GM03348 (cell line): ENCODE results near the gene INSIG2.
A peak's percentile ranks its signal among the peaks of the same experiment; 100 is the strongest.

ENCODE experiments used
- DNase-seq: peaks from one replicate; pipeline ENCODE4 v3.0.0; 2012; ENCODE audit warnings: low spot score

Gene INSIG2

DNA sequence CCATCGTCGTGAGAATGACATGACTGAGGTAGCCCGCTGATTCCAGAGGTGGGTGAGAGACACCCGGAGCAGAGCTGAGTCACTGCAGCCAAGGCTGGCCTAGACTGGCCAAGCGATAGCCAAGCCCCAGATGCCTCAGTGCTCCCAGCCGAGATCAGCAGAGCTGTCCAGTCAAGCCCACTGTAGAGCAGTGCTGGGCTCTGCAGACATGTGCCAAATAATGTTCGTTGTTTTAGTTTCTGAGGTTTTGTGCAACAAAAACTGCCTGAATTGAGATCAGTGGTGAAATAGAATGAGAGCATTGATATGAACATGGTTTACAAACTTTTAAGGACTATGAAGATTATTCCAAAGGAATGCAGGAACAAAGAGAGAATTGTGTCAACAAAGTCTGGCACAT is 42.1 kb downstream of the INSIG2 start:
- DNase-seq = no peak

DNA sequence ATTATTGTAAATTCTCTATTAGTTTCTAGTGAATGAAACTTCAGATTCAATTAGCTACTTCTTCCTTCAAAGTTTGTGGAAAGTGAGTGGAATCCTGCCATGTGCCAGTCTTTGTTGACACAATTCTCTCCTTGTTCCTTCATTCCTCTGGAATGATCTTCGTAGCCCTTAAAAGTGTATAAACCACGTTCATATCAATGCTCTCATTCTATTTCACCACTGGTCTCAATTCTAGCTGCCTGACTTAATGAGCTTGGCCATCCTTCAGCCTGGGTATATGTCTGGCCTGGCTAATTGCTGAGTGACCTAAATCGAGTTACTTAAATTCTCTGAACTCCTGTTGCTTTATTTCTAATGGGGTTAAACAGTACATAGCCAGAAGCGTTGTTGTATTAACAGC is 43.5 kb downstream of the INSIG2 start:
- DNase-seq = no peak

DNA sequence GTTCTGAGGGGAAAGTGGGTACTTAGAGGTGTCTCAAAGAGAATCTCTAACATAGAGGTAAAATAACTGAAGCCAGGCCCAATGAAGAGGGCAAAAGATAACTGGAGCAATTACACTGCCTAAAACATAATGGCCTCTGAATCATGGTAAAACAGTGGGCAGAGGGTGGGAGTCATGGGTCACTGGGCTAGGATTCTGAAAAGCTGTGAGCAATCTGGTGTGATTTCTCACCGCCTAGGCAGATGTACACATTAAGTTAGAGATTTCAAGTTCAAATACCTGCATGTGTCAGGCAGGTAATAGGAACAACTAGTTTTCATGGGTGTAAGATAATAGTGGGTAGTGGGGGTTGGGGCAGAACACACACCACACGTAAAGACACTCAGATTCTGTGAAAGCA is 45.6 kb downstream of the INSIG2 start:
- no peak for DNase-seq

DNA sequence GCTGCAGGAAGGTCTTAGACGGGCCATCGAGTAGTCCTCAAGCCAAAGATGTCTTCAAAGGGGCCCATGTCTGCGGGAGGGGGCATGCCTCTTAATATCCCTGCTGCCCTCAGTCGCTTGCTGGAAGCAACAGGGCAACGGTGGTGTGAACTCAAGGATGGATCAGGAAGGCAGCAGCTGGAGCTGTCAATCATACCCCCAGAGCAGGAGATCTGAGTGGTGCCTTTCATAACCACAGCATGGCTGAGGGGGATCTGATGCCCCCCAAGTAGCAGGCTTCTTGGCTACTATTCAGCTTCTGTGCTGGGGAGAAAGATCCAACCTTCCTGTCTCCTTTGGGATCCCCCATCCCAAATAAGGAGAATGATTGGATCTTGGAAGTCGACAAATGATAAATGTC is 46.4 kb downstream of the INSIG2 start:
- no peak for DNase-seq

DNA sequence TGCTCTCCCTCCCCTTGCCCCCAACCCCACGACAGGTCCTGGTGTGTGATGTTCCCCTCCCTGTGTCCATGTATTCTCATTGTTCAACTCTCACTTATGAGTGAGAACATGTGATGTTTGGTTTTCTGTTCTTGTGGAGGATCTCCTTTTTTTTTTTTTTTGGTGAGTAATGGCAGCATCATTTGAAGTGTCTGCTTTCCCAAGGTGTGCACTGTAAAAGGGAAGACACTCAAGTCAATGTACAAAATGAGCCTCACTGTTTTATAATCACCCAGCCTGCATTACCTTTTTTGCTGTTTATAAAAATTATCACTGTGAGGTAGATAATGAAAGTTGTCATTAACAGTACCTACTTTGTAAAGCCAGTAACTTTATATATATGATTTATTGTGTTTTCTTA is 56.9 kb downstream of the INSIG2 start:
- DNase-seq = no peak

DNA sequence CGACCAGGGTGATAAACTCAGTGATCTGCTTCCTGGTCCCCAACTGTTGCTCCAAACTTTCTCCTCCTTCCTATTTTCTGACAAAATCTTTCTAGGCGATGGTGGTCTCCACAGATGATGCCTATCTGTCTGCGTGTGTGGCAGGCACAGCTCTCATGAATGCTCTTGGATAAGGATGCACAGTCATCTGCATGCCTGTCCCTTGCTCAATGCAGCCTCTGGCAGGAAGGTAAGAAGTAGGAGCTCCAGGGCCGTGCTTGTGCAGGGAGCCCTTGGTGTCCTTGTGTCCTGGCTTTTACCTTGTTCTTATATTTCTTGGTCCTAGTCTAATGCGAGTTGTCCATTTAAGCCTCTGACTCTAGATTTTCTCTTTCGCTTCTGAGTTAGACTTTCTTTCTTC is 57.5 kb downstream of the INSIG2 start:
- no peak for DNase-seq

DNA sequence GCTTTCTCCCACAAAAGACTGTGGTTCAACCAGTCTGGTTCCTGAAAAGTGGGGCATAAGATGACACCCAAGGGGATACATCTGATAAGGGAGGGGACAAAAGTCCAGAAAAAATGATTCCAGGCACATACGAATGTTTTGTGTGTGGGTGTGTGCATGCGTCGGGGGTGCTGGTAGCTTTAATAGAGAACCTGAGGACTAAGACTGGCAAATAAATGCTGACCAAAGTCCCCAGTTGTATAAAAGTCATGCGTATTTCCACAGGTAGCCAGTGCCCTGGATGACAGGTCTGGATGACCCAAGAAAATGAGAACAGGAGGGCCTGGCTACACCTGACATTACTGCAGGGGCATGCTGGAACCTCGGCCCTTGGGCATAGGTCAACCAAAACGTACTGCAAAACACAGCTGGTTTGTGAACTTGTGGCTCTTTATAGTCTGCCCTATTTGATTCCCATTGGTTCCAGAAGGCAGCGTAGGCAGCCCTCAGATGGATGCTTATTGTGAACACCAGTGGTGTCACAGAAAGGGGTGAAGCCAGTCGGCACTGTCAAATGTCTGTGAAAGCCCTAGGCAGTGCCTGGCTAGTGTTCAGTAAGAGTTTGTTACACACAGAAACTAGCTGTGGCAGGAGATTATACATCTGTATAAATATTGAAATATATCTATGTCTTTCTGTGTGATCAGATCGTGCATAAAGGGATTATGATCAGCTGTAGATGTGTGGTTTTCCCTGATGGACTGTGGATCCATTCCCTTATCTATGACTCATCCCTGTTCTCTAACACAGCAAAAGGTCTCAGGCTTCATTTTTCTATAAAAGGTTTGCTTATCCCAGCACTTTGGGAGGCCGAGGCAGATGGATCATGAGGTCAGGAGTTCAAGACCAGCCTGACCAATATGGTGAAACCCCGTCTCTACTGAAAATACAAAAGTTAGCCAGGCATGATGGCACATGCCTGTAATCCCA is 58.3 kb downstream of the INSIG2 start:
- no peak for DNase-seq

DNA sequence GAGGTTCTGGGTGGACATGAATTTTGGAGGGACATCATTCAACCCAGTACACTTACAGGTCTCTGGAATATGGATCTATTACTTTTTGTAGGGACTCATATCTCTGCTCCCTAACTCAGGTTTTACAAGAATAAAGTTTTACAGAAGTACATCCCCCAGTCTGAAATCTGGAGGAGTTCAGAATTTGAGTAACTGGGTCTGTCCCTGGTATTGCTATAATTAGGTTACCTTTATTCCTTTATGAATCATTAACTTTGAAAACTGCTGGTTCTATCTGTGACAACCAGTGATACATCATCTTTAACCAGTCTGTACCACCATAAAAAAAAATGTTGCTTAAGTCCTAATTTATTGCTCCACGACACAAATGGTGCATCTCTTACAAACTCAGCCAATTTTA is 59.9 kb downstream of the INSIG2 start:
- DNase-seq = no peak

DNA sequence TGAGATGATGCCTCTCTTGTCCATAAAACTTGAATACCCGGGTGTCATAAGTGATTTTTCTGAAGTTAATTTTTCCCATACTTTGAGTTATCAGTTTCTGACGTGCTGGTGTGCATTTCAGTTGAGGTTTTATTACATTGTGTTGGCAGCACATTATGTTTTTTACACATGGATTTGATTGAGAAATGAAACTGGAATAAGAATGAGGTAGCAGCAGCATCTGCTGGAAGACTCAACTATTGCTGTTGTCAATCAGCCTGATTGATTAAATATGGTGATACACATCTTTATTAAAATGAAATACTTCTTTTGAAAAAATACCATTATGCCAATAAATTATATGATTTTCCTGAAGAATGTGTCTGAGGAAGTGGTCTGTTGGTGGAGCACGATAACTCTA is 60.5 kb downstream of the INSIG2 start:
- peak; percentile 39 for DNase-seq

DNA sequence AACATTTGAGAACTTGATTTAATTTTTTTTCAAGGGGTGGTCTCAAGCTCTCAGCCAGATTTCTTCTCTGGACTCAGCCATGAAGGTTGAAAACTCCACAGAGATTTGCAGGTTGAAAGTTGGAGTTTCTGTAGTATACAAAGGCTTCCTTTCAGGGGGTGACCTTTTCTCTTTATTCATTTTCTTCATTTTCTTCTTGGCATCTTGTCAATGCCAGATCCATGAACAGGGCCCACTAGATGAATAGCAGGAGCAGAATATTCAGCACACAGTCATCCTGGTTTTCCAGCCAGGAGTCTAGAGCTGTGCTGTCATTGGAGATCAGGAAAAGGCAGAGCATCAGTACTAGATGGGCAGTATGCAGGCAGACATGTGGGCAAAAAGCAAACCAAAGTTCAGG is 62.0 kb downstream of the INSIG2 start:
- no peak for DNase-seq

DNA sequence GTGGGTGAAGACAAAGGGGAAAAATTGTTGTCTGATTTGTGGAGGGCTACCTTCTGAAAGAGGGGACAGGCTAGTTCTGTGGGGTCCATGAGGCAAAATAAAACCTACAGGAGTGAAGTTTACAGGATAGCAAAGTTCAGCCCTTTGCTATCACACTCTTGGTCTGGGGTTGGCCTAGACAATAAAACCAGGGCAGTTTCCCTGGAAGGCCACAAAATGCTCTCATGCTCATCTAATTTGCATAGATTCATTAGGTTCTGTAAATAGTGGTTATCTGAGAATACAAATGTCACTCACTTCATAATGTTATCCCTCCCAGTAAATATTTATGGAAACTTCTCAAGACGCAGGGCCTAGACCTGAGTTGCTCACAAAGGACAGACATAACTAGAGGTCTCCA is 63.6 kb downstream of the INSIG2 start:
- DNase-seq = no peak

DNA sequence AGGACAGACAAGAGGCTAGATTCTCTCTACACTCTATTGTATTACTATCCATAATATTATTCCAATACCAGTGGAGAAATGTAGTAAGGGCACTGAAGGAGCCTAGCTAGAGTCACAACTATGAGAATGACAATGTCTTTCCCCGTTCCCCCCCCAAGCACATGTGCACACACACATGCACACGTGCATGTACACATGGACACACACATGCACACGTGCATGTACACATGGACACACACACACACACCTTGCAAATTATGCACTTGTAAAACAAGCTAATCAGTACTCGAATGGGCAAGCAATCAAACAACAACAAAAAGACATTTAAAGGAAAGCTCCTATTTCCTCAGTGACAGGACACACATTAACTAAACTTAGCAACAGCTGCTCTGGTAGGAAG is 65.2 kb downstream of the INSIG2 start:
- no peak for DNase-seq

DNA sequence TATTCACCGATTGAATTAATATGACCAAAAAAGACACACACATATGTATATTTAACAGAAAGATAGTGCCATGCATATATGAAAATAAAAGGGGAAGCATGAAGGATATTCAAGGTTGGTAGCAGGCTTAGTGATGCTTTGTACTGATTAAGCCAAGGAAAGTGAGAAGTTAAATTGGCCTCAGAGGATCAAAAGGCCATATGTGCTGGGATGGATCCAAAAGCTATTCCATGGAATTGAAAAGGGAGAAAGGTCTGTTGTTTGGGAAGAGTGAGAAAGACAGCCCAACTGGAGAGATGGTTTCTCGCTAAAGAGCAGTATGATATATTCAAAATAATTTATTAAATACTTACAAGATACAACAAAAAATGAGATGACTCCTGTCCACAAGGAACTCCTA is 65.9 kb downstream of the INSIG2 start:
- no peak for DNase-seq
